ENCODE data around the gene SLC6A11. TPM values are rescaled to one million over a fixed set of nuclear protein-coding genes. Genes with fewer than 3 reads are reported as not detected.

SLC6A11 gene
- total RNA-seq, 1 experiment from 2014 or later: 1.5 TPM

DNA sequence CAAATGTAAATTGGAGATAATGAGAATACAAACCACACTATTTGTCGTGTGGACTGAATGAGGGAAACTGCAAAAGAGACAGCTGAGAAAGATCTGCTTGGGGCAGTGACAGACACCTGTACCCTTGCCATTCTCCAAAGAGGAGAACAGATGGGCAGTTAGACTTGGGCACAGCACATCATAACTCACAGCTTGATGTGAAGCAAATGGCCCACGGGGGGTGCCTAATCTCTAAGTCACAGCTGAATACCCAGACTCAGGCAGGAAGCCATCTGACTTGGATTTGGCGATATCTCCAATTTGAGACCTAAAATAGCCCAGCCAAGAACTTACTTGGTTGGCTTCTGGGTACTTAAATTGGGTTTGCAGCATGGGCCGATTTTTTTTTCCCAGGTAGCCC lies 10.0 kb upstream of the SLC6A11 start:
- Mint-ChIP-seq H3K4me1 (no peaks in the 10 kb centered on the region), H3K27ac (no peak overlapping the region), H3K27me3 (ENCODE audit: low read depth) (peaks cover 71% of the 10 kb centered on the region), H3K36me3 (ENCODE audit: insufficient read depth in 1 of 3, low read depth in 3 of 3) (no peaks in the 10 kb centered on the region), H3K9me3 (no peaks in the 10 kb centered on the region), H3K4me3 (no peak overlapping the region)
- Histone ChIP-seq H2BK5ac (ENCODE audit: insufficient read length, low read length) (no peak overlapping the region), H3K23ac (ENCODE audit: insufficient read length, low read depth, low read length) (no peak overlapping the region), H3K79me1 (ENCODE audit: insufficient read depth, low read depth, low read length, poor library complexity, severe bottlenecking) (no peaks in the 10 kb centered on the region), H2BK15ac (ENCODE audit: low read depth, low read length) (no peak overlapping the region), H3K4me2 (ENCODE audit: insufficient read depth, insufficient read length, low read length) (no peak overlapping the region), H3K18ac (ENCODE audit: insufficient read length, low read depth, low read length) (no peak overlapping the region), H2BK12ac (ENCODE audit: insufficient read length, low read depth, low read length) (no peak overlapping the region), H3K56ac (ENCODE audit: insufficient read length, low read depth, low read length) (no peak overlapping the region), H4K20me1 (ENCODE audit: control insufficient read depth, insufficient read depth, insufficient read length) (no peaks in the 10 kb centered on the region), H3K9me3 (ENCODE audit: control insufficient read depth, low read depth, low read length) (no peaks in the 10 kb centered on the region), H3K4ac (ENCODE audit: low read depth, low read length) (no peak overlapping the region), H4K8ac (replicated peaks; ENCODE audit: insufficient read length, low read depth, low read length) (no peak overlapping the region), H3K27me3 (ENCODE audit: insufficient read depth, low read length) (no peaks in the 10 kb centered on the region; the same call in 1 of the 2 replicates), H2BK20ac (ENCODE audit: low read depth, low read length, poor library complexity, severe bottlenecking) (no peak overlapping the region), H3K4me1 (ENCODE audit: insufficient read depth, low read length) (no peaks in the 10 kb centered on the region), H4K91ac (ENCODE audit: insufficient read length, low read depth, low read length) (no peak overlapping the region), H2AK5ac (ENCODE audit: insufficient read length, low read length) (no peak overlapping the region), H3T11ph (ENCODE audit: low read length) (no peak overlapping the region), H3K79me2 (ENCODE audit: insufficient read depth, low read length) (no peaks in the 10 kb centered on the region), H3K23me2 (ENCODE audit: insufficient read length, low read depth, low read length, poor library complexity, severe bottlenecking) (no peaks in the 10 kb centered on the region), H2BK120ac (ENCODE audit: low read depth, low read length, poor library complexity, severe bottlenecking) (no peak overlapping the region), H2AFZ (ENCODE audit: low read length) (no peak overlapping the region), H3K9ac (ENCODE audit: extremely low read depth, insufficient read length, low read length) (no peak overlapping the region), H3K27ac (ENCODE audit: insufficient read length, low read depth, low read length) (no peak overlapping the region), H4K5ac (ENCODE audit: insufficient read length, low read depth, low read length) (no peak overlapping the region), H3K14ac (ENCODE audit: insufficient read depth, low read length) (no peak overlapping the region)
- no peak for DNase-seq
- TF ChIP-seq, protein P1, sequence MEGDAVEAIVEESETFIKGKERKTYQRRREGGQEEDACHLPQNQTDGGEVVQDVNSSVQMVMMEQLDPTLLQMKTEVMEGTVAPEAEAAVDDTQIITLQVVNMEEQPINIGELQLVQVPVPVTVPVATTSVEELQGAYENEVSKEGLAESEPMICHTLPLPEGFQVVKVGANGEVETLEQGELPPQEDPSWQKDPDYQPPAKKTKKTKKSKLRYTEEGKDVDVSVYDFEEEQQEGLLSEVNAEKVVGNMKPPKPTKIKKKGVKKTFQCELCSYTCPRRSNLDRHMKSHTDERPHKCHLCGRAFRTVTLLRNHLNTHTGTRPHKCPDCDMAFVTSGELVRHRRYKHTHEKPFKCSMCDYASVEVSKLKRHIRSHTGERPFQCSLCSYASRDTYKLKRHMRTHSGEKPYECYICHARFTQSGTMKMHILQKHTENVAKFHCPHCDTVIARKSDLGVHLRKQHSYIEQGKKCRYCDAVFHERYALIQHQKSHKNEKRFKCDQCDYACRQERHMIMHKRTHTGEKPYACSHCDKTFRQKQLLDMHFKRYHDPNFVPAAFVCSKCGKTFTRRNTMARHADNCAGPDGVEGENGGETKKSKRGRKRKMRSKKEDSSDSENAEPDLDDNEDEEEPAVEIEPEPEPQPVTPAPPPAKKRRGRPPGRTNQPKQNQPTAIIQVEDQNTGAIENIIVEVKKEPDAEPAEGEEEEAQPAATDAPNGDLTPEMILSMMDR (conservative IDR thresholded peaks at IDR 0.05): no peak
- no CpG with 5 or more reads among the region's 4 CpGs for WGBS (ENCODE audit: extremely low coverage, insufficient read length, low lambda C conversion rate)
